GM12891 (cell line): Measurements from ENCODE around the gene PTF1A.

Experiments used
- POLR2A ChIP-seq: IDR thresholded peaks from 2 replicates; pipeline ENCODE4 v1.6.1; 2011; ENCODE audit warnings: low read depth, low read length, control low read depth
- POLR2AphosphoS5 ChIP-seq: IDR thresholded peaks from 2 replicates; pipeline ENCODE4 v1.6.1; 2011; ENCODE audit warnings: low read depth, low read length, control low read depth
- POU2F2 ChIP-seq: IDR thresholded peaks from 2 replicates; pipeline ENCODE4 v1.6.1; 2011; ENCODE audit warnings: low read depth, mild to moderate bottlenecking, control low read depth, low read length, moderate library complexity
- SPI1 ChIP-seq: IDR thresholded peaks from 2 replicates; pipeline ENCODE4 v1.6.1; 2011; ENCODE audit warnings: low read depth, low read length, control low read depth
- TAF1 ChIP-seq: IDR thresholded peaks from 2 replicates; pipeline ENCODE4 v1.6.1; 2011; ENCODE audit warnings: low read depth, low read length, control low read depth

GRCh38 chr10:23192712-23193434, 761 bp downstream of the PTF1A start:
- no peak for TF ChIP-seq POLR2A
- TF ChIP-seq POLR2AphosphoS5: no peak
- TF ChIP-seq TAF1: no peak
- TF ChIP-seq POU2F2: no peak
- TF ChIP-seq SPI1: no peak
